ENCODE measurements around the gene TTYH1. TPM values are rescaled to one million over a fixed set of nuclear protein-coding genes. Genes with fewer than 3 reads are reported as not detected.

Gene TTYH1
- total RNA-seq, 1 donor from 2014 or later = 10.4 TPM

GRCh38 chr19:54400913-54401312, 14.4 kb upstream of the TTYH1 start:
- no peaks in the 10 kb centered on the region for H3K9me3 Mint-ChIP-seq (ENCODE audit: unreplicated experiment)
- H3K4me1 Mint-ChIP-seq (ENCODE audit: unreplicated experiment) = no peaks in the 10 kb centered on the region
- TF ChIP-seq, protein P1, sequence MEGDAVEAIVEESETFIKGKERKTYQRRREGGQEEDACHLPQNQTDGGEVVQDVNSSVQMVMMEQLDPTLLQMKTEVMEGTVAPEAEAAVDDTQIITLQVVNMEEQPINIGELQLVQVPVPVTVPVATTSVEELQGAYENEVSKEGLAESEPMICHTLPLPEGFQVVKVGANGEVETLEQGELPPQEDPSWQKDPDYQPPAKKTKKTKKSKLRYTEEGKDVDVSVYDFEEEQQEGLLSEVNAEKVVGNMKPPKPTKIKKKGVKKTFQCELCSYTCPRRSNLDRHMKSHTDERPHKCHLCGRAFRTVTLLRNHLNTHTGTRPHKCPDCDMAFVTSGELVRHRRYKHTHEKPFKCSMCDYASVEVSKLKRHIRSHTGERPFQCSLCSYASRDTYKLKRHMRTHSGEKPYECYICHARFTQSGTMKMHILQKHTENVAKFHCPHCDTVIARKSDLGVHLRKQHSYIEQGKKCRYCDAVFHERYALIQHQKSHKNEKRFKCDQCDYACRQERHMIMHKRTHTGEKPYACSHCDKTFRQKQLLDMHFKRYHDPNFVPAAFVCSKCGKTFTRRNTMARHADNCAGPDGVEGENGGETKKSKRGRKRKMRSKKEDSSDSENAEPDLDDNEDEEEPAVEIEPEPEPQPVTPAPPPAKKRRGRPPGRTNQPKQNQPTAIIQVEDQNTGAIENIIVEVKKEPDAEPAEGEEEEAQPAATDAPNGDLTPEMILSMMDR (IDR thresholded peaks at IDR 0.05; ENCODE audit: unreplicated experiment) = no peak
- no peak for DNase-seq (ENCODE audit: low spot score)
- H3K27me3 Mint-ChIP-seq (ENCODE audit: unreplicated experiment) = no peaks in the 10 kb centered on the region
- no peak overlapping the region for H3K27ac Mint-ChIP-seq (ENCODE audit: unreplicated experiment)
- no peak overlapping the region for H3K4me3 Mint-ChIP-seq (ENCODE audit: unreplicated experiment)
- H3K36me3 Mint-ChIP-seq (ENCODE audit: low read depth, unreplicated experiment) = no peaks in the 10 kb centered on the region

- Mint-ChIP-seq H3K4me3 (ENCODE audit: unreplicated experiment) (no peak overlapping the region), H3K27me3 (ENCODE audit: unreplicated experiment) (peaks cover 1% of the 10 kb centered on the region), H3K27ac (ENCODE audit: unreplicated experiment) (no peak overlapping the region), H3K36me3 (ENCODE audit: low read depth, unreplicated experiment) (peaks cover 6% of the 10 kb centered on the region), H3K4me1 (ENCODE audit: unreplicated experiment) (no peaks in the 10 kb centered on the region), H3K9me3 (ENCODE audit: unreplicated experiment) (peaks cover 7% of the 10 kb centered on the region)
- TF ChIP-seq, protein P1 (IDR thresholded peaks at IDR 0.05; ENCODE audit: unreplicated experiment) = no peak
- no peak for DNase-seq (ENCODE audit: low spot score)
Observed at GRCh38 chr19:54403054-54403453, 12.2 kb upstream of the TTYH1 start.

- no peak for DNase-seq (ENCODE audit: low spot score)
- TF ChIP-seq, protein P1 (IDR thresholded peaks at IDR 0.05; ENCODE audit: unreplicated experiment) = no peak
- H3K27me3 Mint-ChIP-seq (ENCODE audit: unreplicated experiment) = peaks cover 8% of the 10 kb centered on the region
- peaks cover 12% of the 10 kb centered on the region for H3K36me3 Mint-ChIP-seq (ENCODE audit: low read depth, unreplicated experiment)
- no peak overlapping the region for H3K27ac Mint-ChIP-seq (ENCODE audit: unreplicated experiment)
- peaks cover 8% of the 10 kb centered on the region for H3K9me3 Mint-ChIP-seq (ENCODE audit: unreplicated experiment)
- no peak overlapping the region for H3K4me3 Mint-ChIP-seq (ENCODE audit: unreplicated experiment)
- no peaks in the 10 kb centered on the region for H3K4me1 Mint-ChIP-seq (ENCODE audit: unreplicated experiment)
Observed at GRCh38 chr19:54405628-54406027, 9.6 kb upstream of the TTYH1 start.

DNA sequence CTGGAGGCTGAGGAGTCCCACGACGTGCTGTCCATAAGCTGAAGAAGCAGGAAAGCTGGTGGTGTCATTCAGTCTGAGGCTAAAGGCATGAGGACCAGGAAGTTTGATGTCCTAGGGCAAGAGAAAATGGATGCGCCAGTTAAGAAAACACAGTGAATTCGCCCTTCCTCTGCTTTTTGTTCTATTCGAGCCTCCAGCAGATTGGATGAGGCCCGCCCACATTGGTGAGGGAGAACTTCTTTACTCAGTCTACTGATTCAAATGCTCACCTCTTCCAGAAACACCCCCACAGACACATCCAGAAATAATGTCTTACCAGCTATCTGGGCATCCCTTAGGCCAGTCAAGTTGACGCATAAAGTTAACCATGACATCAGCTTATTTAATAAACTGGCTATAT, 7.5 kb upstream of the TTYH1 start:
- Mint-ChIP-seq H3K36me3 (ENCODE audit: low read depth, unreplicated experiment) (peaks cover 12% of the 10 kb centered on the region), H3K9me3 (ENCODE audit: unreplicated experiment) (peaks cover 8% of the 10 kb centered on the region), H3K27ac (ENCODE audit: unreplicated experiment) (no peak overlapping the region), H3K27me3 (ENCODE audit: unreplicated experiment) (peaks cover 11% of the 10 kb centered on the region), H3K4me1 (ENCODE audit: unreplicated experiment) (no peaks in the 10 kb centered on the region), H3K4me3 (ENCODE audit: unreplicated experiment) (peak overlapping the region; percentile 25)
- DNase-seq (ENCODE audit: low spot score) = no peak
- TF ChIP-seq, protein P1 (IDR thresholded peaks at IDR 0.05; ENCODE audit: unreplicated experiment) = no peak

DNA sequence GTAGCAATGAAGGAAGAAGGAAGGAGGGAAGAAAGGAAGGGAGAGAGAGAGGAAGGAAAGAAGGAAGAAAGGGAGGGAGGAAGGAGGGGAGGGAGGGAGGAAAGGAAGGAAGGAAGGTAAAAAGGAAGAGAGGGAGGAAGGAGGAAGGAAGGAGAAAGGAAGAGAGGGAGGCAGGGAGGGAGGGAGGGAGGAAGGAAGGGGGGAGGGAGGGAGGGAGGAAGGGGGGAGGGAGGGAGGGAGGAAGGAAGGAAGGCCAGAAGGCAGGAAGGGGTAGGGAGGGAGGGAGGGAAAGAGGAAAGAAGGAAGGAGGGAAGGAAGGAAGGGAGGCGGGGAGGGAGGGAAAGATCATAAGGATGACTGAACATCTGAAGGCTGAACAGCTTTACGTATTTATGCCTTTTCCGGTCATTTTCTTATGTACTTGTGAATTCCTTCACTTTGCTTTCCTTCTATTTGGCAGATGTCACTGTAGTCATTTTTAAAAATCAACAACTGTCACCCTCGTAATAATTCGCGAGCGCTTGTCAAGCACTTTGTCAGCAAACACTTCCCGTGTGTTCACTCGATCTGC, 6.7 kb upstream of the TTYH1 start:
- H3K4me3 Mint-ChIP-seq (ENCODE audit: unreplicated experiment) = no peak overlapping the region
- H3K9me3 Mint-ChIP-seq (ENCODE audit: unreplicated experiment) = peaks cover 8% of the 10 kb centered on the region

More for the DNA sequence above, 6.7 kb upstream of the TTYH1 start:
- DNase-seq (ENCODE audit: low spot score) = no peak
- Mint-ChIP-seq H3K27ac (ENCODE audit: unreplicated experiment) (peak overlapping the region; percentile 42), H3K36me3 (ENCODE audit: low read depth, unreplicated experiment) (peaks cover 12% of the 10 kb centered on the region), H3K27me3 (ENCODE audit: unreplicated experiment) (peaks cover 14% of the 10 kb centered on the region), H3K4me1 (ENCODE audit: unreplicated experiment) (no peaks in the 10 kb centered on the region)
- TF ChIP-seq, protein P1 (IDR thresholded peaks at IDR 0.05; ENCODE audit: unreplicated experiment) = no peak

Data from endothelial cell (in vitro differentiated cells).